H7 (cell line): Measurements from ENCODE around the gene SLC10A1. TPM values are rescaled to one million over a fixed set of nuclear protein-coding genes. Genes with fewer than 3 reads are reported as not detected.
"Not testable (repeated sequence)": the region's sequence is repeated elsewhere in the genome, so short reads cannot be mapped to it uniquely, and the experiment has no call there.

Source experiments
- DNase-seq: peaks from one replicate; pipeline ENCODE4 v3.0.0; 2012
- H3K27me3 ChIP-seq: 2 replicates; pipeline ENCODE4 v1.6.0; 2011; ENCODE audit warnings: mild to moderate bottlenecking, low read length; ENCODE audit not compliant: control insufficient read depth, insufficient read depth
- H3K36me3 ChIP-seq: replicated peaks from 2 replicates; pipeline ENCODE4 v1.5.1; 2011; ENCODE audit warnings: low read length; ENCODE audit not compliant: control insufficient read depth, insufficient read depth
- H3K4me3 ChIP-seq: 2 replicates; pipeline ENCODE4 v1.5.1; 2011; ENCODE audit warnings: low read depth, mild to moderate bottlenecking, control low read depth, low read length, moderate library complexity; ENCODE audit not compliant: insufficient read depth
- total RNA-seq: library from RNA; depleted of rRNA; stranded (reverse); fragments of >200 nt; shearing (Covaris generic); gene quantifications from 2 replicates; pipeline ENCODE4 v1.2.3, GENCODE V29; 2014

The SLC10A1 gene
- total RNA-seq, 1 experiment from 2014 or later: not detected

- H3K4me3 ChIP-seq: no peak overlapping the region
- H3K36me3 ChIP-seq: no peaks in the 10 kb centered on the region
- H3K27me3 ChIP-seq: no peaks in the 10 kb centered on the region
- DNase-seq: no peak
These were observed 19.2 kb upstream of the SLC10A1 start for GRCh38 chr14:69816216-69816615.

GRCh38 chr14:69815556-69815955, 18.5 kb upstream of the SLC10A1 start:
- Histone ChIP-seq H3K36me3 (no peaks in the 10 kb centered on the region), H3K4me3 (no peak overlapping the region), H3K27me3 (no peaks in the 10 kb centered on the region)
- DNase-seq: no peak

- Histone ChIP-seq H3K27me3 (no peaks in the 10 kb centered on the region), H3K4me3 (no peak overlapping the region), H3K36me3 (no peaks in the 10 kb centered on the region)
- DNase-seq: no peak
These were observed 17.4 kb upstream of the SLC10A1 start for GRCh38 chr14:69814397-69814796.

GRCh38 chr14:69813346-69813745, 16.3 kb upstream of the SLC10A1 start:
- H3K27me3 ChIP-seq, DNase-seq, H3K36me3 ChIP-seq, H3K4me3 ChIP-seq: not testable (repeated sequence)

GRCh38 chr14:69812711-69813110, 15.7 kb upstream of the SLC10A1 start:
- H3K36me3 ChIP-seq: no peaks in the 10 kb centered on the region
- H3K27me3 ChIP-seq: no peaks in the 10 kb centered on the region
- no peak overlapping the region for H3K4me3 ChIP-seq
- DNase-seq: no peak

- Histone ChIP-seq H3K27me3 (no peaks in the 10 kb centered on the region), H3K36me3 (no peaks in the 10 kb centered on the region), H3K4me3 (no peak overlapping the region)
- DNase-seq: no peak
These were observed 14.8 kb upstream of the SLC10A1 start for GRCh38 chr14:69811868-69812252.

- no peaks in the 10 kb centered on the region for H3K36me3 ChIP-seq
- no peak for DNase-seq
- H3K4me3 ChIP-seq: no peak overlapping the region
- H3K27me3 ChIP-seq: no peaks in the 10 kb centered on the region
These were observed 14.3 kb upstream of the SLC10A1 start for GRCh38 chr14:69811227-69811867.

GRCh38 chr14:69808919-69809808, 12.1 kb upstream of the SLC10A1 start:
- H3K4me3 ChIP-seq: no peak overlapping the region

GRCh38 chr14:69807192-69807591, 10.2 kb upstream of the SLC10A1 start:
- DNase-seq: no peak
- Histone ChIP-seq H3K4me3 (no peak overlapping the region), H3K36me3 (no peaks in the 10 kb centered on the region), H3K27me3 (no peaks in the 10 kb centered on the region)

More at GRCh38 chr14:69808919-69809808, 12.1 kb upstream of the SLC10A1 start:
- Histone ChIP-seq H3K36me3 (no peaks in the 10 kb centered on the region), H3K27me3 (no peaks in the 10 kb centered on the region)
- no peak for DNase-seq

GRCh38 chr14:69804902-69805301, 7.9 kb upstream of the SLC10A1 start:
- H3K27me3 ChIP-seq: no peaks in the 10 kb centered on the region
- H3K4me3 ChIP-seq: no peak overlapping the region
- H3K36me3 ChIP-seq: no peaks in the 10 kb centered on the region

GRCh38 chr14:69803753-69804152, 6.7 kb upstream of the SLC10A1 start:
- no peak for DNase-seq
- no peaks in the 10 kb centered on the region for H3K36me3 ChIP-seq
- no peaks in the 10 kb centered on the region for H3K27me3 ChIP-seq
- H3K4me3 ChIP-seq: no peak overlapping the region

More at GRCh38 chr14:69804902-69805301, 7.9 kb upstream of the SLC10A1 start:
- DNase-seq: no peak

- DNase-seq: no peak
- H3K36me3 ChIP-seq: no peaks in the 10 kb centered on the region
- H3K4me3 ChIP-seq: no peak overlapping the region
- no peaks in the 10 kb centered on the region for H3K27me3 ChIP-seq
These were observed 1.3 kb upstream of the SLC10A1 start for GRCh38 chr14:69798339-69798735.

GRCh38 chr14:69797573-69798338, 715 bp upstream of the SLC10A1 start:
- DNase-seq: no peak
- Histone ChIP-seq H3K4me3 (no peak overlapping the region), H3K27me3 (no peaks in the 10 kb centered on the region), H3K36me3 (no peaks in the 10 kb centered on the region)

- Histone ChIP-seq H3K27me3 (no peaks in the 10 kb centered on the region), H3K36me3 (no peaks in the 10 kb centered on the region), H3K4me3 (no peak overlapping the region)
- no peak for DNase-seq
These were observed 1.4 kb downstream of the SLC10A1 start for GRCh38 chr14:69795691-69796090.
